HepG2 (cell line): ENCODE data around the gene RAB15. TPM values are rescaled to one million over a fixed set of nuclear protein-coding genes. Genes with fewer than 3 reads are reported as not detected.

ENCODE experiments used
- CBX5 ChIP-seq: sonication (generic); formaldehyde crosslinking; IDR thresholded peaks from 2 replicates; pipeline ENCODE4 v1.4.0; 2020; ENCODE audit warnings: missing genetic modification reagents, borderline replicate concordance
- ELF3 ChIP-seq: IDR thresholded peaks from 2 replicates; pipeline ENCODE4 v1.6.1; 2016; ENCODE audit warnings: missing genetic modification reagents, missing compliant biosample characterization
- HDAC2 ChIP-seq: sonication (generic); formaldehyde crosslinking; IDR thresholded peaks from 2 replicates; pipeline ENCODE4 v1.4.0; 2020; ENCODE audit warnings: missing genetic modification reagents
- JDP2 ChIP-seq: sonication (generic); formaldehyde crosslinking; IDR thresholded peaks from 2 replicates; pipeline ENCODE4 v1.8.1; 2022; ENCODE audit warnings: missing genetic modification reagents, borderline replicate concordance
- KAT8 ChIP-seq: IDR thresholded peaks from 2 replicates; pipeline ENCODE4 v1.6.1; 2016; ENCODE audit warnings: missing genetic modification reagents, missing compliant biosample characterization
- KDM2A ChIP-seq: sonication (generic); formaldehyde crosslinking; IDR thresholded peaks from 2 replicates; pipeline ENCODE4 v1.4.0; 2020; ENCODE audit warnings: low read depth, missing genetic modification reagents, borderline replicate concordance
- KDM3A ChIP-seq: IDR thresholded peaks from 2 replicates; pipeline ENCODE4 v1.6.1; 2018; ENCODE audit warnings: low read depth, missing compliant biosample characterization
- MAZ ChIP-seq, 2 experiments: sonication (generic) in 1 of 2; formaldehyde crosslinking in 1 of 2; IDR thresholded peaks; 2 replicates each; pipeline versions ENCODE4 v1.5.0 to v1.6.1; 2012 to 2020; ENCODE audit warnings: low read depth in 2 of 2, mild to moderate bottlenecking in 2 of 2, borderline replicate concordance in 1 of 2, improper control_type of control experiment in 1 of 2, low read length in 1 of 2, missing genetic modification reagents in 1 of 2, moderate library complexity in 1 of 2
- MED1 ChIP-seq: sonication (generic); formaldehyde crosslinking; IDR thresholded peaks from 2 replicates; pipeline ENCODE4 v1.4.0; 2020; ENCODE audit warnings: missing genetic modification reagents
- NONO ChIP-seq, 2 experiments: fragments of 450-650 bp in 1 of 2; sonication (generic) in 1 of 2; formaldehyde crosslinking in 1 of 2; IDR thresholded peaks in 1 of 2; conservative IDR thresholded peaks in 1 of 2; 2 replicates each; pipeline versions ENCODE4 v1.6.1 to v1.8.0; 2017 to 2022; ENCODE audit warnings: mild to moderate bottlenecking in 1 of 2, missing genetic modification reagents in 1 of 2, moderate library complexity in 1 of 2
- THYN1 ChIP-seq: sonication (generic); formaldehyde crosslinking; IDR thresholded peaks from 2 replicates; pipeline ENCODE4 v1.8.1; 2023; ENCODE audit warnings: low read depth, mild to moderate bottlenecking, moderate library complexity, missing genetic modification reagents, borderline replicate concordance
- ZMAT3 ChIP-seq: sonication (generic); formaldehyde crosslinking; conservative IDR thresholded peaks from 2 replicates; pipeline ENCODE4 v1.7.0; 2021; ENCODE audit warnings: missing genetic modification reagents
- ZNF430 ChIP-seq: sonication (generic); formaldehyde crosslinking; IDR thresholded peaks from 2 replicates; pipeline ENCODE4 v1.9.0; 2021; ENCODE audit warnings: mild to moderate bottlenecking, missing genetic modification reagents
- ZNF552 ChIP-seq: sonication (generic); formaldehyde crosslinking; IDR thresholded peaks from 2 replicates; pipeline ENCODE4 v1.9.0; 2022; ENCODE audit warnings: missing genetic modification reagents, mild to moderate bottlenecking, borderline replicate concordance
- ZNF564 ChIP-seq: sonication (generic); formaldehyde crosslinking; IDR thresholded peaks from 2 replicates; pipeline ENCODE4 v1.8.1; 2023; ENCODE audit warnings: mild to moderate bottlenecking, missing genetic modification reagents
- polyA plus RNA-seq, 8 experiments: library from polyadenylated mRNA; depleted of rRNA in 3 of 8; stranded (reverse) in 7 of 8; unstranded in 1 of 8; fragments of >200 nt; fragmentation: Illumina TruSeq in 4 of 8; extraction: Trizol in 4 of 8; gene quantifications; 2 replicates each; pipeline versions ENCODE4 v1.2.1 to v1.2.3, GENCODE V29; 2011 to 2016; ENCODE audit warnings: low read depth in 4 of 8, missing spikeins in 1 of 8, mixed read lengths in 1 of 8; ENCODE audit not compliant: insufficient read depth in 1 of 8
- total RNA-seq, 5 experiments: library from RNA; depleted of rRNA; stranded (reverse); fragments of >200 nt; fragmentation: Illumina TruSeq; extraction: Trizol; gene quantifications; 2 replicates each; pipeline ENCODE4 v1.2.3, GENCODE V29; 2016; ENCODE audit warnings: low read depth in 1 of 5
- TF ChIP-seq, protein P1 (sequence below): sonication (generic); formaldehyde crosslinking; IDR thresholded peaks from 2 replicates; pipeline ENCODE4 v1.5.0; 2020; ENCODE audit warnings: mild to moderate bottlenecking, missing genetic modification reagents, borderline replicate concordance
- TF ChIP-seq, protein P2 (sequence below): sonication (generic); formaldehyde crosslinking; IDR thresholded peaks from 2 replicates; pipeline ENCODE4 v1.4.0; 2020; ENCODE audit warnings: missing genetic modification reagents, low read depth, mild to moderate bottlenecking, borderline replicate concordance
- TF ChIP-seq, protein P3 (sequence below): sonication (generic); formaldehyde crosslinking; conservative IDR thresholded peaks from 2 replicates; pipeline ENCODE4 v1.8.0; 2022; ENCODE audit warnings: mild to moderate bottlenecking, moderate library complexity, missing genetic modification reagents
- TF ChIP-seq, protein P4 (sequence below): sonication (generic); formaldehyde crosslinking; IDR thresholded peaks from 2 replicates; pipeline ENCODE4 v1.5.1; 2020; ENCODE audit warnings: missing genetic modification reagents, mild to moderate bottlenecking, borderline replicate concordance

The RAB15 gene
- total and polyA plus RNA-seq, 2 of the 13 experiments (the other 11 are each of a cell fraction or from before 2014, with no cell fraction given) = 7.4 to 18.5 TPM

DNA sequence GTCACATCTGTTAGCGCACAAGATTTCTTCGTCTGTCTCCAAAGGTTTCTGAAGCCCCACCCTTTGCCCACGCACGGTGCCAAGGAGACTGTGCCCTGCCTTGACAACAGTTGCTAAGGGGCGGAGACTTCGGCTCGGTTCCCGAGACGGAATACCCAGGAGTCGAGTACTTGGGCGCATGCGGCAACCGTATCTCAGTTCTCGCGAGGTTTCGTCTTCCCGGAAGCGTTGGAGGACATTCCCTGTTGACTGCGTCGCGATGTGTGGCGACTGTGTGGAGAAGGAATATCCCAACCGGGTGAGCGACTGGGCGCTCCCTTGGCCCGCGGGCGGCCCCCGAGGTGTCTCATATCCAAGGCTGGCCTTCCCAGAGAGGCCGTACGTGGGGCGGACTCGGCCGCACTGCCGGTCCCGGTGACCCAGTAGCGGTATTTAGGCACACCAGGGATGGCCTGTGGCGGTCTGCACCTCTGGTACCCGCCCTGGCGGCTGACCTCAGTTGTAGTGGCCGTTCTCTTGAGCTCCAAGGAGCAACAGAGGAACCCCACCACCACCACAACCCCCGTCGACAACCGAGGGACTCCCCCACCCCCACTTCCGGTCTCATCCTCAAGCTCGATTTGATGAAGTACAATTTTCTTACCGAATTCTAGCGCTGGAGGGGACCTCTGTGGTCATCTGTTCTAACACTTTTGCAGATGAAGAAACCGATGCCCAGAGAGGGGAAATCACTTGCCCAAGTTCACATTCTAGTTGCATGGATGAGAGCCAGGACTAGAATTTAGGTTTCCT is 57.7 kb downstream of the RAB15 start, which contains the start of gene CHURC1 (continued):
- peak; percentile 54 for TF ChIP-seq MED1
- TF ChIP-seq MAZ (IDR thresholded peaks at IDR 0.05; ENCODE audit: borderline replicate concordance, low read depth, low read length) = no peak
- peak; percentile 65; the same call in 1 of the 2 replicates for TF ChIP-seq MAZ (CRISPR knock-in tag; IDR thresholded peaks at IDR 0.05; ENCODE audit: low read depth)
- TF ChIP-seq KDM3A = 0 out of 2 replicates have a peak, but pooled peaks have one; percentile 58
- TF ChIP-seq ZNF430 (CRISPR knock-in tag) = no peak
- no peak for TF ChIP-seq JDP2 (CRISPR knock-in tag)
- TF ChIP-seq KAT8 (CRISPR knock-in tag) = peak; percentile 94
- TF ChIP-seq, protein P1, sequence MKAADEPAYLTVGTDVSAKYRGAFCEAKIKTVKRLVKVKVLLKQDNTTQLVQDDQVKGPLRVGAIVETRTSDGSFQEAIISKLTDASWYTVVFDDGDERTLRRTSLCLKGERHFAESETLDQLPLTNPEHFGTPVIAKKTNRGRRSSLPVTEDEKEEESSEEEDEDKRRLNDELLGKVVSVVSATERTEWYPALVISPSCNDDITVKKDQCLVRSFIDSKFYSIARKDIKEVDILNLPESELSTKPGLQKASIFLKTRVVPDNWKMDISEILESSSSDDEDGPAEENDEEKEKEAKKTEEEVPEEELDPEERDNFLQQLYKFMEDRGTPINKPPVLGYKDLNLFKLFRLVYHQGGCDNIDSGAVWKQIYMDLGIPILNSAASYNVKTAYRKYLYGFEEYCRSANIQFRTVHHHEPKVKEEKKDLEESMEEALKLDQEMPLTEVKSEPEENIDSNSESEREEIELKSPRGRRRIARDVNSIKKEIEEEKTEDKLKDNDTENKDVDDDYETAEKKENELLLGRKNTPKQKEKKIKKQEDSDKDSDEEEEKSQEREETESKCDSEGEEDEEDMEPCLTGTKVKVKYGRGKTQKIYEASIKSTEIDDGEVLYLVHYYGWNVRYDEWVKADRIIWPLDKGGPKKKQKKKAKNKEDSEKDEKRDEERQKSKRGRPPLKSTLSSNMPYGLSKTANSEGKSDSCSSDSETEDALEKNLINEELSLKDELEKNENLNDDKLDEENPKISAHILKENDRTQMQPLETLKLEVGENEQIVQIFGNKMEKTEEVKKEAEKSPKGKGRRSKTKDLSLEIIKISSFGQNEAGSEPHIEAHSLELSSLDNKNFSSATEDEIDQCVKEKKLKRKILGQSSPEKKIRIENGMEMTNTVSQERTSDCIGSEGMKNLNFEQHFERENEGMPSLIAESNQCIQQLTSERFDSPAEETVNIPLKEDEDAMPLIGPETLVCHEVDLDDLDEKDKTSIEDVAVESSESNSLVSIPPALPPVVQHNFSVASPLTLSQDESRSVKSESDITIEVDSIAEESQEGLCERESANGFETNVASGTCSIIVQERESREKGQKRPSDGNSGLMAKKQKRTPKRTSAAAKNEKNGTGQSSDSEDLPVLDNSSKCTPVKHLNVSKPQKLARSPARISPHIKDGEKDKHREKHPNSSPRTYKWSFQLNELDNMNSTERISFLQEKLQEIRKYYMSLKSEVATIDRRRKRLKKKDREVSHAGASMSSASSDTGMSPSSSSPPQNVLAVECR (CRISPR knock-in tag) = peak; percentile 86
- TF ChIP-seq, protein P2, sequence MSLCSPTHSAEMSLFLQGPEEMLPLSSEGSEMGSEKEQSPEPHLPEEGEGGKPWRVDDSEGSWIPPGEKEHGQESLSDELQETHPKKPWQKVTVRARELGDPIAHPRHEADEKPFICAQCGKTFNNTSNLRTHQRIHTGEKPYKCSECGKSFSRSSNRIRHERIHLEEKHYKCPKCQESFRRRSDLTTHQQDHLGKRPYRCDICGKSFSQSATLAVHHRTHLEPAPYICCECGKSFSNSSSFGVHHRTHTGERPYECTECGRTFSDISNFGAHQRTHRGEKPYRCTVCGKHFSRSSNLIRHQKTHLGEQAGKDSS = peak; percentile 58; the same call in 1 of the 2 replicates
- TF ChIP-seq THYN1 (CRISPR knock-in tag) = no peak
- TF ChIP-seq NONO (IDR thresholded peaks at IDR 0.05) = no peak
- TF ChIP-seq NONO (CRISPR knock-in tag; conservative IDR thresholded peaks at IDR 0.05) = peak; percentile 15; the same call in 1 of the 2 replicates
- TF ChIP-seq, protein P3, sequence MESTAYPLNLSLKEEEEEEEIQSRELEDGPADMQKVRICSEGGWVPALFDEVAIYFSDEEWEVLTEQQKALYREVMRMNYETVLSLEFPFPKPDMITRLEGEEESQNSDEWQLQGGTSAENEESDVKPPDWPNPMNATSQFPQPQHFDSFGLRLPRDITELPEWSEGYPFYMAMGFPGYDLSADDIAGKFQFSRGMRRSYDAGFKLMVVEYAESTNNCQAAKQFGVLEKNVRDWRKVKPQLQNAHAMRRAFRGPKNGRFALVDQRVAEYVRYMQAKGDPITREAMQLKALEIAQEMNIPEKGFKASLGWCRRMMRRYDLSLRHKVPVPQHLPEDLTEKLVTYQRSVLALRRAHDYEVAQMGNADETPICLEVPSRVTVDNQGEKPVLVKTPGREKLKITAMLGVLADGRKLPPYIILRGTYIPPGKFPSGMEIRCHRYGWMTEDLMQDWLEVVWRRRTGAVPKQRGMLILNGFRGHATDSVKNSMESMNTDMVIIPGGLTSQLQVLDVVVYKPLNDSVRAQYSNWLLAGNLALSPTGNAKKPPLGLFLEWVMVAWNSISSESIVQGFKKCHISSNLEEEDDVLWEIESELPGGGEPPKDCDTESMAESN (CRISPR knock-in tag) = 0 out of 2 replicates have a peak, but pooled peaks have one; percentile 39
- TF ChIP-seq, protein P4, sequence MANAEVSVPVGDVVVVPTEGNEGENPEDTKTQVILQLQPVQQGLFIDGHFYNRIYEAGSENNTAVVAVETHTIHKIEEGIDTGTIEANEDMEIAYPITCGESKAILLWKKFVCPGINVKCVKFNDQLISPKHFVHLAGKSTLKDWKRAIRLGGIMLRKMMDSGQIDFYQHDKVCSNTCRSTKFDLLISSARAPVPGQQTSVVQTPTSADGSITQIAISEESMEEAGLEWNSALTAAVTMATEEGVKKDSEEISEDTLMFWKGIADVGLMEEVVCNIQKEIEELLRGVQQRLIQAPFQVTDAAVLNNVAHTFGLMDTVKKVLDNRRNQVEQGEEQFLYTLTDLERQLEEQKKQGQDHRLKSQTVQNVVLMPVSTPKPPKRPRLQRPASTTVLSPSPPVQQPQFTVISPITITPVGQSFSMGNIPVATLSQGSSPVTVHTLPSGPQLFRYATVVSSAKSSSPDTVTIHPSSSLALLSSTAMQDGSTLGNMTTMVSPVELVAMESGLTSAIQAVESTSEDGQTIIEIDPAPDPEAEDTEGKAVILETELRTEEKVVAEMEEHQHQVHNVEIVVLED (CRISPR knock-in tag) = peak; percentile 66; the same call in 1 of the 2 replicates
- TF ChIP-seq ZNF564 (CRISPR knock-in tag) = no peak
- TF ChIP-seq HDAC2 = peak; percentile 48; the same call in 1 of the 2 replicates
- peak; percentile 45; the same call in 1 of the 2 replicates for TF ChIP-seq CBX5 (CRISPR knock-in tag)
- no peak for TF ChIP-seq ZMAT3
- TF ChIP-seq ZNF552 (CRISPR knock-in tag) = no peak
- peak; percentile 88 for TF ChIP-seq KDM2A (CRISPR knock-in tag)
- TF ChIP-seq ELF3 (CRISPR knock-in tag) = peak; percentile 84
